Colonic mucosa (tissue), 4 donors: ENCODE measurements around the gene TNIP1. TPM values are rescaled to one million over a fixed set of nuclear protein-coding genes. Genes with fewer than 3 reads are reported as not detected.

ENCODE experiments used
- DNase-seq: peaks from one replicate; pipeline ENCODE4 v3.0.0-alpha.2; 2020
- H3K27ac ChIP-seq: fragments of 200-600 bp; one replicate; pipeline ENCODE4 v1.8.0; 2021
- H3K27me3 ChIP-seq: fragments of 200-600 bp; one replicate; pipeline ENCODE4 v1.8.0; 2021
- H3K36me3 ChIP-seq: fragments of 200-600 bp; one replicate; pipeline ENCODE4 v1.8.0; 2021
- H3K4me1 ChIP-seq: fragments of 200-600 bp; one replicate; pipeline ENCODE4 v1.8.0; 2021; ENCODE audit warnings: mild to moderate bottlenecking
- H3K4me3 ChIP-seq: fragments of 200-600 bp; one replicate; pipeline ENCODE4 v1.8.0; 2021
- H3K9ac ChIP-seq, 2 donors: one replicate each; pipeline ENCODE4 v1.7.0; 2013; ENCODE audit warnings: control low read depth in 2 of 2, low read depth in 2 of 2, low read length in 2 of 2
- H3K9me3 ChIP-seq: fragments of 200-600 bp; one replicate; pipeline ENCODE4 v1.8.0; 2021
- CTCF ChIP-seq: fragments of 200-600 bp; IDR thresholded peaks from one replicate; pipeline ENCODE4 v1.8.0; 2022; ENCODE audit warnings: antibody characterized with exemption, mild to moderate bottlenecking
- intact Hi-C: fragments of 100-400 bp; cut with DNase I; formaldehyde crosslinking; loops from one replicate; pipeline ENCODE4 v1.14.1; 2022
- total RNA-seq, 2 donors: library from RNA; stranded (reverse); fragmentation: NEBNext Ultra II Directional in 1 of 2; extraction: Animal tissue kit (Norgen Biotek cat#: 25700) in 1 of 2; gene quantifications; one replicate each; pipeline ENCODE4 v1.2.1, GENCODE V29; 2021
- donor health status: healthy.
- donor health status: DM: no; HTN: no; CAD: no.
- donor health status: DM: no; HTN: no; CAD: no.

Gene TNIP1
- total RNA-seq, 2 donors from 2014 or later, result 153 to 220 TPM

GRCh38 chr5:151125421-151125820 is 44.6 kb upstream of the TNIP1 start:
- Histone ChIP-seq H3K27me3 (no peaks in the 10 kb centered on the region), H3K27ac (no peak overlapping the region), H3K9me3 (no peaks in the 10 kb centered on the region), H3K4me3 (no peak overlapping the region), H3K4me1 (no peaks in the 10 kb centered on the region), H3K9ac (no peak overlapping the region), H3K36me3 (no peaks in the 10 kb centered on the region)
- no peak for TF ChIP-seq CTCF
- DNase-seq, result no peak
- intact Hi-C loops, result loop anchor here (5.0 kb wide), 1 partner anchor 112 kb away; no protein-coding TSS in a partner anchor

GRCh38 chr5:151123897-151124751 is 43.3 kb upstream of the TNIP1 start:
- H3K4me1 ChIP-seq, result no peaks in the 10 kb centered on the region
- no peak for TF ChIP-seq CTCF

GRCh38 chr5:151122828-151123227 is 42.0 kb upstream of the TNIP1 start:
- no peak for TF ChIP-seq CTCF
- no peaks in the 10 kb centered on the region for H3K4me1 ChIP-seq
- H3K9ac ChIP-seq, result no peak overlapping the region
- no peaks in the 10 kb centered on the region for H3K27me3 ChIP-seq
- no peaks in the 10 kb centered on the region for H3K9me3 ChIP-seq
- no peak overlapping the region for H3K4me3 ChIP-seq
- no peaks in the 10 kb centered on the region for H3K36me3 ChIP-seq
- DNase-seq, result no peak
- intact Hi-C loops, result no loop called here
- no peak overlapping the region for H3K27ac ChIP-seq

More at GRCh38 chr5:151123897-151124751, 43.3 kb upstream of the TNIP1 start:
- H3K4me3 ChIP-seq, result no peak overlapping the region
- no peaks in the 10 kb centered on the region for H3K36me3 ChIP-seq
- no peaks in the 10 kb centered on the region for H3K9me3 ChIP-seq
- no peaks in the 10 kb centered on the region for H3K27me3 ChIP-seq
- DNase-seq, result no peak
- intact Hi-C loops, result no loop called here
- H3K9ac ChIP-seq, result no peak overlapping the region
- no peak overlapping the region for H3K27ac ChIP-seq

- Histone ChIP-seq H3K4me1 (no peaks in the 10 kb centered on the region), H3K27me3 (no peaks in the 10 kb centered on the region), H3K36me3 (no peaks in the 10 kb centered on the region), H3K4me3 (no peak overlapping the region), H3K9me3 (no peaks in the 10 kb centered on the region), H3K9ac (no peak overlapping the region), H3K27ac (no peak overlapping the region)
- TF ChIP-seq CTCF, result no peak
- intact Hi-C loops, result no loop called here
- no peak for DNase-seq
Measured at GRCh38 chr5:151121665-151122064, 40.8 kb upstream of the TNIP1 start.

- intact Hi-C loops, result no loop called here
- no peaks in the 10 kb centered on the region for H3K27me3 ChIP-seq
- TF ChIP-seq CTCF, result no peak
- H3K27ac ChIP-seq, result no peak overlapping the region
- no peaks in the 10 kb centered on the region for H3K9me3 ChIP-seq
- no peaks in the 10 kb centered on the region for H3K36me3 ChIP-seq
- H3K4me3 ChIP-seq, result no peak overlapping the region
- no peak overlapping the region for H3K9ac ChIP-seq
- no peak for DNase-seq
- no peaks in the 10 kb centered on the region for H3K4me1 ChIP-seq
Measured at GRCh38 chr5:151121095-151121494, 40.3 kb upstream of the TNIP1 start.
